Muscle of back (tissue), 13 donors: ENCODE measurements around the gene SUMF2. TPM values are rescaled to one million over a fixed set of nuclear protein-coding genes. Genes with fewer than 3 reads are reported as not detected.
A peak's percentile ranks its signal among the peaks of the same experiment; 100 is the strongest.
"Not testable (repeated sequence)": the region's sequence is repeated elsewhere in the genome, so short reads cannot be mapped to it uniquely, and the experiment has no call there.

ENCODE experiments used
- DNase-seq, 3 donors: peaks; one replicate each; pipeline versions ENCODE4 v3.0.0 to v3.0.0-alpha.2; 2013
- long read RNA-seq, 9 donors: transcript quantifications; one replicate each; lab custom pipeline, GENCODE V29; 2026
- polyA plus RNA-seq, 10 donors: library from polyadenylated mRNA; unstranded; fragments of 120-200 nt; gene quantifications; one replicate each; pipeline ENCODE4 v1.2.1, GENCODE V29; 2013; ENCODE audit not compliant: insufficient read length in 10 of 10

SUMF2 gene
- 10 to 100 TPM; 34.5 to 65.8 (median 51.8) TPM for polyA plus RNA-seq
- long read RNA-seq, donor 1, partial matches to known transcripts = 0 of 2 reads
- long read RNA-seq, donor 1, other reads (novel, unspliced or antisense) = 0 of 2 reads
- long read RNA-seq, donor 2, partial matches to known transcripts = 0 of 6 reads
- long read RNA-seq, donor 2, other reads (novel, unspliced or antisense) = 0 of 6 reads
- long read RNA-seq, donor 3 = 0 reads
- long read RNA-seq, donor 4, transcript SUMF2-208 (9 exons, 2,052 nt) = major isoform, 5 of 6 reads
- long read RNA-seq, donor 4, partial matches to known transcripts = 0 of 6 reads
- long read RNA-seq, donor 4, other reads (novel, unspliced or antisense) = 0 of 6 reads
- long read RNA-seq, donor 5, partial matches to known transcripts = 247 of 1,098 reads
- long read RNA-seq, donor 5, other reads (novel, unspliced or antisense) = 842 of 1,098 reads
- long read RNA-seq, donor 6, transcript SUMF2-208 (9 exons, 2,052 nt) = major isoform, 5 of 7 reads
- long read RNA-seq, donor 6, partial matches to known transcripts = 0 of 7 reads
- long read RNA-seq, donor 6, other reads (novel, unspliced or antisense) = 0 of 7 reads
- long read RNA-seq, donor 7, partial matches to known transcripts = 0 of 6 reads
- long read RNA-seq, donor 7, other reads (novel, unspliced or antisense) = 0 of 6 reads
- long read RNA-seq, donor 8, partial matches to known transcripts = 0 of 8 reads
- long read RNA-seq, donor 8, other reads (novel, unspliced or antisense) = 0 of 8 reads
- long read RNA-seq, donor 9, partial matches to known transcripts = 48 of 102 reads
- long read RNA-seq, donor 9, other reads (novel, unspliced or antisense) = 52 of 102 reads

GRCh38 chr7:56063882-56064625 lies at the start of gene SUMF2:
TSS of gene SUMF2 (plus strand) at chr7:56064286. CDS start at chr7:56064312, 26 bp downstream.
- peak; percentile 89 to 98 (median 96) for DNase-seq

GRCh38 chr7:56017015-56017414 lies 47.1 kb upstream of the SUMF2 start:
- DNase-seq = not testable (repeated sequence)

GRCh38 chr7:56019501-56019900 lies 44.6 kb upstream of the SUMF2 start:
- no peak for DNase-seq

- no peak for DNase-seq
These were observed 40.6 kb upstream of the SUMF2 start for GRCh38 chr7:56023500-56023899.

GRCh38 chr7:56026538-56026937 lies 37.5 kb upstream of the SUMF2 start:
- DNase-seq = no peak

GRCh38 chr7:56028942-56029630 lies 35.0 kb upstream of the SUMF2 start:
- DNase-seq = no peak

GRCh38 chr7:56030340-56030739 lies 33.7 kb upstream of the SUMF2 start:
- no peak for DNase-seq

- DNase-seq = not testable (repeated sequence)
These were observed 32.5 kb upstream of the SUMF2 start for GRCh38 chr7:56031556-56031955.

- not testable (repeated sequence) for DNase-seq
These were observed 31.5 kb upstream of the SUMF2 start for GRCh38 chr7:56032578-56032977.

- peak; percentile 54 to 83 (median 65) for DNase-seq
These were observed 30.2 kb upstream of the SUMF2 start for GRCh38 chr7:56033671-56034432.

- no peak for DNase-seq
These were observed 23.4 kb upstream of the SUMF2 start for GRCh38 chr7:56040730-56041129.

GRCh38 chr7:56045758-56046157 lies 18.3 kb upstream of the SUMF2 start:
- DNase-seq = not testable (repeated sequence)

GRCh38 chr7:56046721-56047445 lies 17.2 kb upstream of the SUMF2 start:
- no peak for DNase-seq

GRCh38 chr7:56047446-56048116 lies 16.5 kb upstream of the SUMF2 start:
- DNase-seq = not testable (repeated sequence)

- no peak for DNase-seq
These were observed 15.8 kb upstream of the SUMF2 start for GRCh38 chr7:56048245-56048644.

- DNase-seq = not testable (repeated sequence)
These were observed 15.3 kb upstream of the SUMF2 start for GRCh38 chr7:56048763-56049162.

GRCh38 chr7:56051053-56051338 lies 13.1 kb upstream of the SUMF2 start:
- DNase-seq = no peak

- peak; percentile 98 to 99 (median 99) for DNase-seq
These were observed 12.5 kb upstream of the SUMF2 start, which contains the start of the genes CCT6A and PSPH for GRCh38 chr7:56051339-56052191. TSS of gene CCT6A (plus strand) at chr7:56051765. CDS start at chr7:56051849, 84 bp downstream. TSS of gene PSPH (minus strand) at chr7:56051444. CDS start at chr7:56021212, 30,232 bp downstream.
